ENCODE data around the gene TAMALIN.

The TAMALIN gene

GRCh38 chr12:52037248-52037861, 30.6 kb downstream of the TAMALIN start:
- DNase-seq, result no peak

GRCh38 chr12:52038447-52038846, 31.7 kb downstream of the TAMALIN start:
- DNase-seq, result no peak

- DNase-seq, result no peak
Measured at GRCh38 chr12:52041035-52041434, 34.3 kb downstream of the TAMALIN start.

- DNase-seq, result peak; percentile 11
Measured at GRCh38 chr12:52041695-52042123, 35.0 kb downstream of the TAMALIN start.

GRCh38 chr12:52042706-52043385, 36.1 kb downstream of the TAMALIN start:
- no peak for DNase-seq

GRCh38 chr12:52043386-52044212, 36.9 kb downstream of the TAMALIN start:
- DNase-seq, result no peak

DNA sequence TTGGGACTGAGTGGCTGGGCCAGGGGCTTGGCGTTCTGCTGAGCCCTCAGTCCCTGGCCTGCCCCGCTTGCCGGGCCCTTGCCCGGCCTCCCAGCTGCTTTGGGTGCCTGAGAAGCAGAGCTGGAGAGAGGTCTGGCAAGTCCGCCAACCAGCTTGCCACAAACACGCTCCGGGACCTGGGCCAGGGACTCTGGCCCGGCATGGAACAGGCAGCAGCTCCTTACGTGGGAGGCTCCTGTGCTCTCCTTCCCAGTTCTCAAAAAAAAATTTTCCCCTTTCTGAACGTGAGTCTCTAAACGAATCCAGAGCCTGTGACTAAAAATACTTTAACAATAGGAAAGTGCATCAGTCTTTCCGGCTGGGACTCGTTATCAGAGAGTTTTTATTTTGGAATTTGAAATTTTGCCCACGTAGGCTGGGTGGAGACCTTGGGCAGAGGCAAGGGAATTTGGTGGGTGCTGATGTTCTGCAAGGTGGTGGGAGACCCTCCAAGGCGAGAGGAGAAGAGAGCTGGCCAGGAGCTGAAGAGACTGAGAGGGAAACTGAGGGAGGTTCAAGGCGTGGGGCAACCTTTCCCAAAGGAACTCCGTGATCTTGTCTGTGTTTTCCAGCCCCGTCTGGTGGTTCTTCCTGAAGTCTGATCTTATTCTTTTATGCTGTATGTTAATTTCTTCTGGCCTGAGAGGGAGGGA, 37.7 kb downstream of the TAMALIN start:
- no peak for DNase-seq

- no peak for DNase-seq
Measured at GRCh38 chr12:52045794-52046199, 39.1 kb downstream of the TAMALIN start.

DNA sequence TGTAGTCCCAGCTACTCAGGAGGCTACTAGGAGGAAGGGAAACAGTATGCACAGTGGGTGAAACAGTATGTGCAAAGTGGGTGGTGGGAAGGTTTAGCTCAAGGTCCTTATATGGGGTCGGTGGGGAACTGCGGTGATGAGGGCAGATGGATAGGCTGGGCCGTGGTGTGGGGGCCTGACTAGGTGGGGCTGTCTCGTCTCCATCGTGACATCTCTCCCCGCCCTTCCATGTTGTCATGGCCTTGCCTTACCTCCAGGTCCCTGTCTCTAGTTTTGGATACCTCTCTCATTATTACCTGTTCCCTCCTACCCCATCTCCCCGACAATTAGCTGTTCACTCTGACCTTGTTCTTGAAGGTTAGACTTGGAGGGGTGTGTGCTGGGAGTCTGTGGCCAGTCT, 40.1 kb downstream of the TAMALIN start:
- DNase-seq, result no peak

DNA sequence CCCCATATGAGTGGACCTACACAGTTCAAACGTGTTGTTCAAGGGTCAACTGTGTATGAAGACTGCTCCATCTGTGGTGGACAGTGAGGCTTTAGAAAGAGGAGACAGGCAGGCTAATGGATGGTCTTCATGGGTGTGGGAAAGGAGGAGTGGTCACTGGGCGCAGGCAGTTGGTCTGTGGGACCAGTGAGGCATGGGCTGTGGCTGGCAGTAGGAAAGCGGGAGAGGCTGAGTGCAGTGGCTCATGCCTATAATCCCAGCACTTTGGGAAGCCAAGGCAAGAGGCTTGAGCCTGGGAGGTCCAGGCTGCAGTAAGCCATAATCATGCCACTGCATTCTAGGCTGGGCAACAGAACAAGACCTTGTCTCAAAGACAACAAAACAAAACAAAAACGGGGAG, 42.5 kb downstream of the TAMALIN start:
- DNase-seq, result no peak

GRCh38 chr12:52049688-52050087, 42.9 kb downstream of the TAMALIN start:
- no peak for DNase-seq

DNA sequence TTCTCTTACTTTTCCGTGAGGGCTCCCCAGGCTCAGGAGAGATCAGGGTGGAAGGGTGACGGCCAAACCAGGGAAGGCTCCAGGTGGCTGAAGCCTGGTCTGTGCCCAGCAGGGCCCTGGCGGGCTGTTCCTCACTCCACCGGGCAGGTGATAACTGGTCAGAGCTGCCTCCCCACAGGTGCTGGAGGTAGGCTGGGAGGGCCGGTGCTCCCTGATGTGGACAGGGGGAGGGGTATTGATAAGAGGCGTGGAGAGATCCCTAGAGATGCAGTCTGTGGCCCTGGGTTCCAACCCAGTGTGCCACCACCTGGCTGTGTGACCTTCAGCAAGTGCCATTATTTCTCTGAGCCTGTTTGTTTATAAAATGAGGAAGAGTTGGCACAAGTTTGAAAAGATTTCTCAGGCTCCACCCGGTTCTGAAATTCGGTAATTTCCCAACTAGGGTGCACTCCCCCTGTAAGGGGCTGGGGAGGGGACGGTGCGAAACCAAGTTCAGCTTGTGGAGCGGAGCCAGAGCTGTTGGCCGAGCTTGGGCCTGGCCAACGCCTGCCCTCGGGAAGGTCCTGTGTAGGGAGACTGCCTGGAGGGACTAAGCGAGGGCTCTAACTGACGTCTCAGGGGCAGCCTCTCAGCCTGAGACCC, 43.5 kb downstream of the TAMALIN start:
- DNase-seq, result no peak

DNA sequence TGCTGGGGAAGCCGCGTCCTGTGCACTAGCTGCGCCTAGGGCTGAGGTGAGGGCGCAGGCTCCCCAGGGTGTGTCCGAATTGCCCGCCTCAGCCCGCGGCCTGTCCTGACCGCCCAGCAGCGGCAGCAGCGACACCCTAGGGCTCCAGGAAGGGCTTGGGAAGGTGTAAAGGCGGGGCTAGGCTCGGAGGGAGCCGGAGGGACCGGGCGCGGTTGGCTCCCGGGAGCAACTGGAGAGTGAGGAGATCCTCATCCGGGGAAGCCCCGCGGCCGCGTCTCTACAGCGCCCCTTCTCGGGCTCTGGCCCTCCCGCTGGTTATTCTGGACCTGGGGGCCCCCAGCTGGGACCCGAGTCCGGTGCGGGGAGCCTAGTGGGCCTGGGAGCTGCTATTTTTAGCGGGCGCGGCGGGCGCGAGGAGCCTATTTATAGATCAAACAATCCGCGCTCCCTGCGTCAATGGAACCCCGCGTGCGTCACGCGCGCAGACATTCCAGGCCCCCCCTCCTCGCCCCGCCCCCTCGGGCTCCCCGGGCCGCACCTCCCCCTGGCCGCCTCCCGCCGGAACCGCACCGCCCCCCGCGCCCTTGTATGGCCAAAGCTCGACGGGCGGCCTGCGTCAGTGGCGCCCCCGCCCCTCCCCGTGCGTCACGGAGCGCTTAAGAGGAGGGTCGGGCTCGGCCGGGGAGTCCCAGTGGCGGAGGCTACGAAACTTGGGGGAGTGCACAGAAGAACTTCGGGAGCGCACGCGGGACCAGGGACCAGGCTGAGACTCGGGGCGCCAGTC, 44.2 kb downstream of the TAMALIN start, which contains the start of gene NR4A1:
TSS of gene NR4A1 (plus strand) at position 685 of the 784 bp plus-strand sequence. CDS start 2,887 bp downstream, outside the sequence.
- DNase-seq, result no peak

DNA sequence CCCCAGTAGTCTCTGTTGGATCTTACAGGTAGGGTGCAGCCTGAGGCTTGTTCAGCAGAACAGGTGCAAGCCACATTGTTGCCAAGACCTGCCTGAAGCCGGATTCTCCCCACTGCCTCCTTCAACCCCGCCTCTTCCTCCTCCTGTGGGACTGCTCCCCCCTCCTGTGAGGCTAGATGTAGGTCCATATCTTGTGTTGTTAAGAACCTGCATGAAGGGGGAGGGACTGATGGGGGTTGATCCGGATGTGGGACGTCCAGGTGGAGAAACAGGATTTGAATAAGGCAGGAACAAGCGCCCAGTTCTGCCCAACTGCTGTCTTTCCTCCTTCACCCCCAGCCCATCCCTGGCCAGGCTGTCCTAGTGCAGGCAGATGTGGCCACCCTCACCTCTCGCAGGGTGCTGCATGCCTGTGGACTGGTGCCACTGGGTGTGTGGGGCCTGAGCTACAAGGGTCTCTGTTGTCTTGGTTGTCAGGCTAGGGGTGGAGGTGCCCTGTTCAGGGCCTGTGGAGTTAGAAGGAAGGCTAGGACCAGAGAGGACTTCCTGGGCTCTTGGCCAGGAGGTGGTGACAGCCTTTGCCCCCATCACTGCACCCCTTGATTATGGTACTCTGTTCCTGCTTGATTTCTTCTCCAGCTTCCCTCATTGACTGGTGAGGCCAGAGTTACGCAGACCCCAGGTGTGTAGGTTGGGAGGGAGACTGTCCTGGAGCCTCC, 45.9 kb downstream of the TAMALIN start:
- no peak for DNase-seq

GRCh38 chr12:52053536-52054209, 46.9 kb downstream of the TAMALIN start:
- DNase-seq, result no peak

DNA sequence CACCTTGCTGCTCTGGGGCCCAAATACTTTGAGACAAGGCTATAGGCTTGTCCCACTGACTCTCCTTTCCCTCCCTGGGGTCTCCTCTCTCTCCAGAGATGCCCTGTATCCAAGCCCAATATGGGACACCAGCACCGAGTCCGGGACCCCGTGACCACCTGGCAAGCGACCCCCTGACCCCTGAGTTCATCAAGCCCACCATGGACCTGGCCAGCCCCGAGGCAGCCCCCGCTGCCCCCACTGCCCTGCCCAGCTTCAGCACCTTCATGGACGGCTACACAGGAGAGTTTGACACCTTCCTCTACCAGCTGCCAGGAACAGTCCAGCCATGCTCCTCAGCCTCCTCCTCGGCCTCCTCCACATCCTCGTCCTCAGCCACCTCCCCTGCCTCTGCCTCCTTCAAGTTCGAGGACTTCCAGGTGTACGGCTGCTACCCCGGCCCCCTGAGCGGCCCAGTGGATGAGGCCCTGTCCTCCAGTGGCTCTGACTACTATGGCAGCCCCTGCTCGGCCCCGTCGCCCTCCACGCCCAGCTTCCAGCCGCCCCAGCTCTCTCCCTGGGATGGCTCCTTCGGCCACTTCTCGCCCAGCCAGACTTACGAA, 47.6 kb downstream of the TAMALIN start:
- DNase-seq, result no peak

GRCh38 chr12:52054833-52055730, 48.3 kb downstream of the TAMALIN start:
- no peak for DNase-seq

DNA sequence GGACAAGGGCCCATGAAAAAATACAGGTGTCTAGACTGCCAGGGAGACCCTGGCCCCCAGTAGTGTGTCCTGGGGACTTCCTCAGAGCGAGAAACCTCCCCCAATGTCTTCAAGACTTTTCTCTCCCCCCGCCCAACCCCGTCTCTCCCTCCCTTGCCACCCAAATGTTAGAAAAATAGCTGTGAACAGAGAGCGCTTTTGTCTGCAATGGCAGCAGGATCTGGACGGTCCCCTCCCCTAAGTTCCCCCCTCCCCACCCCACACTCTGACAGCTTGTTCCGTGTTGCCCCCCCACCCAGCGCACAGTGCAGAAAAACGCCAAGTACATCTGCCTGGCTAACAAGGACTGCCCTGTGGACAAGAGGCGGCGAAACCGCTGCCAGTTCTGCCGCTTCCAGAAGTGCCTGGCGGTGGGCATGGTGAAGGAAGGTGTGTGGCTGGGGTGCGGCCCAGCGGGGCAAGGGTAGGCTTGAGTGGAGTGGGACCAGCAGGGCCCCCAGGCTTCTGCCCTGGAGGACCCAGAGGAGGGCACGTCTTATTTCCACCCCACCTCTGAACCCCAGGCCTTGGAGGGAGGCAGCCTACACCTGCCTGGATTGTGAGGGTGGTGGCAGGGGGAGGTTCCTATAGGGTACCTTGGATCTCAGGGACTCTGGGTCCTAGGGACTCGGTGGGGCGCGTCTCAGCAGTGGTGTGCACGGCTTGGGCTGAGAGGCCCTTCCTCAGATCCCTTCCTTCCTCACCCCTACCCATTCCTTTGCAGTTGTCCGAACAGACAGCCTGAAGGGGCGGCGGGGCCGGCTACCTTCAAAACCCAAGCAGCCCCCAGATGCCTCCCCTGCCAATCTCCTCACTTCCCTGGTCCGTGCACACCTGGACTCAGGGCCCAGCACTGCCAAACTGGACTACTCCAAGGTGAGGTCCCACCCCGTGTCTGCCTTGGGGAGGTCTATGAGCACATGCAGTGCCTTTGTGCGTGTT, 49.3 kb downstream of the TAMALIN start:
- no peak for DNase-seq
